ENCODE measurements around the gene TDRD9.

Gene TDRD9

GRCh38 chr14:104081261-104081835, 153.1 kb downstream of the TDRD9 start:
- no peak for DNase-seq

GRCh38 chr14:104081951-104082464, 153.8 kb downstream of the TDRD9 start:
- no peak for DNase-seq

DNA sequence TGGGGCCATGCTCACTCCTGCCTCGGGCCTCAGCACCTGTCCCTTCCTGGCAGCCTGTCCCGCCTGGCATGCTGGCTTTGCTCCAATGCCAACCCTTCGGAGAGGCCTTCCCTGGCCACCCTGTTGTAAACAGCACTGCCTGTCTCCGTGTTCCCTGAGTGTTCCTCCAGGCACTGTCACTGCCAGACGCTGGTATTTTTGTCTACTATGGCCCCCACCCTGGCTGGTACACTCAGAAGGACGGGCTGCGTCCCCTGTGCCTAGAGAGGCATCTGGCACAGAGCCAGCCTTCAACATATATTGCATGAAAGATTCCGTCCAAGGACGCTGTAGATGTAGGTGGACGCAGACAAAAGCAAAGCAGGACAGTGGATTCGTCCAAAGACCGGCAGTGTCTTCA, 154.6 kb downstream of the TDRD9 start:
- no peak for DNase-seq

- DNase-seq, result no peak
Measured at GRCh38 chr14:104084251-104085002, 156.2 kb downstream of the TDRD9 start.

DNA sequence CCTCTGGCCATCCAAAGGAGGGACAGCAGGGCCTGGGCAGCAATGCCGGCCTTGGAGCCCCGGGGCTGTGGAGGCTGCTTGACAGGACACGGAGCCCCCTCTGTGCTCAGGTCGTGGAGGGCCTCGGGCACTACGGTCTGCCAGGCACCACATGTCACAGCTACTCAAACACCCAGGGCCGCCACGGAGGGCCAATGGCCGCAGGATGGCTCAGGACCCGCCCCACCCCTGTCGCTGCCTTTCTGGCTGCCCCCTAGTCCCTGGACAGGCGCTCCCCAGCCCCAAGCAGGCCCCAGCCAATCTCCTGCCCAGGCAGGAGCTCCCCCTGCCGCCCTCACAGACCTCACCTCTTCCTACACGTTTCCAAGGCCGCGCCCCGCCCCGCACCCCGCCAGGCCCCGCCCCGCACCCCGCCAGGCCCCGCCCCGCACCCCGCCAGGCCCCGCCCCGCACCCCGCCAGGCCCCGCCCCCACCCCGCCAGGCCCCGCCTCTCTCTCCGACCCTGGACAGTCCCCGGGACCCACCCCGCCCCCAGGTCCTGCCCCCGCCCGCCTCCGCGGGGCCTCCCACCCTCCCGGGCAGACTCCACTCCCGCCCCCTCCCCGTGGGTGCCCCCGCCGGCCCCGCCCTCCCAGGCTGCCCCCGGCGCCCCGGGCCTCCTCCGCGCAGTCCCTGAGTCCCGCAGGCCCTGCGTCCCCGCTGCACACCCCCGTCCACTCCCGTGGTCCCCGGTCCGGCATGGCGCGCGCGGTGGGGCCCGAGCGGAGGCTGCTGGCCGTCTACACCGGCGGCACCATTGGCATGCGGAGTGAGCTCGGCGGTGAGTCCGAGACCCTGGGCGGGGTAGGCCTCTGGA, 157.0 kb downstream of the TDRD9 start, which contains the start of gene ASPG:
Gene ASPG (plus strand): TSS at position 669 of the 857 bp plus-strand sequence. CDS start 71 bp downstream, at position 740.
- DNase-seq, result no peak

GRCh38 chr14:104085889-104086201, 157.6 kb downstream of the TDRD9 start:
- no peak for DNase-seq

DNA sequence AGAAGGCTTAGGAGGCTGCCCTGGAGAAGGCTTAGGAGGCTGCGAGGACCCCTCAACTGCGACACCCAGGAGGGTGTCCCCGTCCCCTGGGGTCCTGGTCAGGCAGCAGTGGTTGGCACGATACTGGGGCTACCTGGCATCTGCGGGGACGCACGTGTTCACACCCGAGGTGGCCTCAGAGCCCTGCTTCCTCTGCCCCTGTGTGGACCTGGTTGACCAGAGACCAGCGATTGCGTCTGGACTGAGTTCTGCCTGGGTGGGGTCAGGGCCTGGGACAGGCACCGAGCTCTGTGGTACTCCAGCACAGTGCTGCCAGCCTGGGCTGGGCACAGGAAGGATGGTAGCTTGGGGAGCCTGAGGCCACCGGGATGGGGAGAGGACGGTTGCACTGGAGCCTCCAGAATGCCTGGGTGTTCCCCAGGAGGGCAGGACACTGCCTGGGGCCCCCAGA, 158.0 kb downstream of the TDRD9 start:
- no peak for DNase-seq

DNA sequence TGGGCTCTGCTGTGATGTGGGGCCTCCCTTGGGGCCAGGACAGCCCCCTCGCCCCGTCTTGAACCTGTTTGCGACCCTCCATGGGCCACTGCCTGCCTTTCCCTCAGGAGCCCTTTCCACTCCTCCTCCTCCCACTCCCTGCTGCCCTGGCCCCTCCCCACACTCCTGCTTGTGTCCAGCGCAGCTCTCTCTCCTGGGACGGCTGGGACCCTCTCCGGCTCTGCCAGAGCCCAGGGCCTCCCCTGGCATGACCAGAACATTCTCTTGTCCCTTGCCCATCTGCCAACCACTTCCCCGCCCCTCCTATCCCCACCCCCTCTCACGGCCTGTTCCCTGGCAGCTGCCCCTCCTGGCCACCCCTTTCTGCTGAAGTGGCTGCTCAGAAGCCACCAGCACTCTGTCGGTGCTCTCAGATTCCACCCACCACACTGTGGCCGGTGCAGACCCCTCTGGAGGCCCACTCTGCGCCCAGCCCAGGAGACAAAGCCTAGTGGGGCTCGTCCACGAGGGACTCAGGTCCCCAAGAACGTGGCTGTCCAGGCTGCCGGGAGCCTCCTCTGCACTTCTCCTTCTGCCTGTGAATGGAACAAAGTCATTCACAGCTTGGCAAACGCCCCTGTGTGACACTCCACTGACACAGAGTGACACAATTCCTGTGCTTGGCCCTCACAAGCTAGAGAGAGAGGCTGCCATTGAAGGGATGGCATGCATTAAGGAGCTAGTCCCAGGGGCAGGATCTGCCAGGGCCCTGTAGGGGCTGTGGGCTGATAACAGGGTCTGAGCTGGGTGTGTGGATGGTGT, 158.6 kb downstream of the TDRD9 start:
- DNase-seq, result no peak

DNA sequence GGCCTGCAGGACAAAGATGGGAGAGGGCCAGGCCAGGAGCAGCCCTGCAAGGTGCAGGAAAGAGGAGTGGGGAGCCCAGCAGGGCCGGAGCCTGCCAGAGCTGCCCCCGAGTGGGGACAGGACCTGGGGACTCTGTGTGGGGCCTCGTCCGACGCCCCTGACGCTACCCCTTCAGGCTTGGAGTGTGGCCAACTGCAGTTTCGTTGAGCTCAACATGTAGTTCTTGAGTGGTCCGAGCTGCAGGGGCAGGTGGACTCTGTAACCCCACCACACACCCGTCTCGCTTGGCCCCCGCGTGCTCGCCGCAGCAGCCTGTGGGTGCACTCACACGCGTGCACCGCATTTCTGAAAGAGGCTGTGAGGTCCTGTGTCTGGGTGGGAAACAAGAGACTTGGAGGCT, 159.2 kb downstream of the TDRD9 start:
- DNase-seq, result no peak

DNA sequence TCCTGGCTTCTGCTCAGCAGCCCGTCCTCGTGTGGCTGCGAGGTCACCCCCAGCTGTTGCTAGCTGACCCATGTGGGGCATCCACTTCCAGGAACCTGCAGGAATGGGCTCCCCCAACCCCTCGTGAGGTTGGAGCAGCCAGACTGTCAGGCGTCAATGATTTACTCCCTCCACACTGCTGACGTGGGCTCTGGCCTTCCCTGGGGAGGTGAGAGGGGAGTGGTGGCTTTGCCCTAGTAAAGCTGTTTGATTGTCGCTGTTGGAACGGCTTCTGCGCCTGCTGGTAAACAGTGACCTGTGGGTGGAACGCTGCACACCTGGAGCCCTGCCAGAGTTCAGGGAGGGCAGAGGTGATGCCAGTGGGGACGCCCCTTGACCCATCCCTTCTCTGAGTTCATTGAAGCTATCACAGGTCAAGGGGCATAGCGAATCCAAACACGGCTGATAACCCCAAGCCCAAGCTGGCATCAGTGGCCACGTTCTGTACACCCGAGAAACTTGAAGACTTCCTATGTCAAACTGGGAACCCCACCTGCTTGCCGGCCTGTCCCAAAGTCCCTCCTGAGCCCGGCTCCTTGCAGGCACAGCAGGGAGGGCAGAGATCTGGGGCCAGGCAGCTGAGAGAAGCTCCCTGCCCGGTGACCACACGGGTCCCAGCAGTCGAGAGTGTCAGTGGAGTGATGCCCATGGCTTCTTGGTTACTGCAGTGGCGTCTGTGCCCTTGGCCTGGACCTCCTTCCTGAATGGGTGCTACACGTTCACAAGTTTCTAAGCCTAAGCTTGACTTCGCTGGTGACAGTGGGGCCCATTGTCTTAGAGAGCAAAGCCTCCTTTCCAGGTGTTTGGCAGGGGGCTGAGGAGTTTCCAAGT, 160.0 kb downstream of the TDRD9 start:
- DNase-seq, result no peak

DNA sequence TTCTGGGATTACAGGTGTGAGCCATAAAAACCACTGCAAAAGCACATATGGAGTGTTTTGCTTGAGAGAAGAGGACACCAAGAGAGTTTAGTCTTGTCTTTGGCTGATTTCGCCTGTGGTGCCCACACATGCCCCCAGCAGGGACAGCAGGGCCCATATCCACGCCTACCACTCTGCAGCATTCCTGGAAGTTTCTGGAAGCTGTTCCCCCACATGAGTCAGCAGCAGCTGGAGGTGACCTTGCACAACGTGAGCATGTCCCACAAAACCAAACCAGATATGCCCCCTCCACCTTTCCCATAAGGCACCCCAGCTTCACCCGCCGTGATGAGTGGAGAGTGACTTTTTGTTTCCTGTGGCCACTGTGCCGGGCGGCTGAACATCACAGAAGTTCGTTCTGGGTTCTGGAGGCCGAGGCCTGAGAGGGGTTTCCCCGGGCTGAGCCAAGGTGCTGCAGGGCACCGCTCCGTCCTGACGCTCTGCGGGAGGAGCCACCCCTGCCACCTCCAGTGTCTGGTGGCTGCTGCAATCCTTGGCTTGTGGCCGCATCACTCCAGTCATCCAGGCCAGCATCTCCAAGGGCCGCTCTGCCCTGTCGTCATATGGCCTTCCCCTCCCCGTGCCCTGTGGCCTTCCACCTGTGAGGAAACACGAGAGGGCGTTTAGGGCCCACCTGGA, 162.0 kb downstream of the TDRD9 start:
- DNase-seq, result no peak

GRCh38 chr14:104091061-104091926, 163.0 kb downstream of the TDRD9 start:
- DNase-seq, result no peak

DNA sequence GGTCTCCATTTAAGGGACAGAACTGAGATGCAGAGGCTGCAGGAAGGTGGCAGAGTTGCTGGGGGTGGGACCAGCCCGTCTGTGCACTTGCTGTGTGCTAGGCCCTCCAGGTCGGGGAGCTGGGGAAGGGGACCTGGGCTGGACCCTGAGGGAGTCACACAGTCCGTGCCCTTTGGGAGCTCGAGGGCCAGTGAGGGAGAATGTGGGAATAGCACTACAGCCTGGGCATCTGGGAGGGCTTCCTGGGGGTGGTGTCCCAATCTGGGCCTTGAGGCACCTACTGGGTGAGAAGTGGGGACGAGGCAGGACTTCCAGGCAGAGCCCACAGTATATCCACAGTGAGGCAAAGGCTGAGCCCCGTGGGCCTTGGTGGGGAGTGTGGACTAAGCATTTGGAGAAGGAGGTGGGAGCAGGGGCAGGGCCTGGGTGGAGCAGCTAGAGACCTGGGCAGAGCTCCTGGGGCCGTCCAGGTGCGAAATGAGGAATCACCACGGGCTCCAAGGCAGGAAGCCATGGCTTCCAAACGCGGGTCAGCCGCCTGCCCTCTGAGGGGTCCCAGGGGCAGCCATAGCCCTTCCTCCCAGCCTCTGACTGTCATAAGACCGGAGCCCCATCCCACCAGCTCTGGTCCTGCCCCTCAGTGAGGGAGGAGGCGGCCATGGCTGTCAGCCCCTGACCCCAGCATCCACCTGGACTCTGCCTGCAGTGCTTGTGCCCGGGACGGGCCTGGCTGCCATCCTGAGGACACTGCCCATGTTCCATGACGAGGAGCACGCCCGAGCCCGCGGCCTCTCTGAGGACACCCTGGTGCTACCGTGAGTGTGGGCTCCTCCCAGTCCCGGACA, 163.9 kb downstream of the TDRD9 start:
- no peak for DNase-seq

DNA sequence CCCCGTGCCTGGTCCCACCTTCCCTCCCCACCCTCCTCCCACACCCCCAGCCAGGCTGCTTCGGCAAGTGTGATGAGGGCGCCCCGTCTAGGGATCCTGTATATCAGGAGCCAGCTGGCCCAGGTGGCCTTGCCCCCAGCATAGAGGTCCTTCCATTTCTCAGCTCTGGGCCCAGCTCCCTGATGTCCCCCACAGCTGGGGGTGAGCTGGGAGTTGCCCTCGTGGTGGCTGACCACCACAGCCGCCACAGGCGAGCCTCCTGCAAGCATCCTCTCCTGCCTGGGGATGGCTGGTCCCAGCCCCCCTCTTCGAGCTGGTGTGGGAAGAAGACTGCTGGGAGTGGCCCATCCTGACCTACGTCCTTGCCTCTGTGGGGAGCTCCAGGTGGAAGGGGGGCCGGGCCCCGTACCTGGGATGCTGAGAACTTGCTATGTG, 164.7 kb downstream of the TDRD9 start:
- no peak for DNase-seq

GRCh38 chr14:104093366-104094055, 165.3 kb downstream of the TDRD9 start:
- DNase-seq, result no peak

GRCh38 chr14:104094056-104094708, 165.9 kb downstream of the TDRD9 start:
- DNase-seq, result no peak

DNA sequence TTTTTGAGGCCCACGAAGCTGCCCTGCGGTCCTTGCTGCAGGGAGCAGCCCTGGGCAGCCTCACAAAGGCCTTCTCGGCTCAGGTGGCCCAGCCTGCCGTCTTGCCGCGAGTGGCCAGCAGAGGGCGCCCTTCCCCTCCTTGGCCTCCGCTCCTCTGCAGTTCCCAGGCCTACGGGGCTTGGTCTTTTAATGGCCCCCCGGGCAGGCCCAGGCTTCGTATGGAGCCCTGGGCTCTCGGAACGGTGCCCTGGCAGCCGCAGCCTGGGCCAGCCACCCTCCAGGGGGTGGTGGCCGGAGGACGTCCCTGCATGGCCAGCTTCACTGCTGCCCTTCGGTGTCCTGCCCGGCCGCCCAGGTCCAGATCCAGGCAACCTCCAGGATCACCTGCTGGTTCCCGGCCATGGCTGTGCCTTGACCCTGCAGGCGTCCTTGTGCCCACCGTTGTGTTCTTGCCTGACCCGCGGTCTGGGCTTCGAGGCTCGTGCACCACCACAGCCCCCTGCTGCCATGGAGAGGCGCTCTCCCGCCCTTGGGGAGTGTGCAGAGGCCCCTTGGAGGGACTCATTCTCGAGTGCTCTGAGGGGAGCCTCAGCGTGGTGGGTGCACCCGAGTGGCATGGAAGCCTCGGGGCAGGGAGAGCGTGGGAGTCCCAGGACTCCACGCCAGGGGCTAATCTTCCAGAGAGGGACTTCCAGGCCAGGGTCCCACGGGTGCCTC, 166.6 kb downstream of the TDRD9 start:
- peak; percentile 77 for DNase-seq
